Measurements from ENCODE around the gene PARP1. TPM values are rescaled to one million over a fixed set of nuclear protein-coding genes. Genes with fewer than 3 reads are reported as not detected.

PARP1 gene
- total RNA-seq, 1 experiment from 2014 or later: 213 TPM

DNA sequence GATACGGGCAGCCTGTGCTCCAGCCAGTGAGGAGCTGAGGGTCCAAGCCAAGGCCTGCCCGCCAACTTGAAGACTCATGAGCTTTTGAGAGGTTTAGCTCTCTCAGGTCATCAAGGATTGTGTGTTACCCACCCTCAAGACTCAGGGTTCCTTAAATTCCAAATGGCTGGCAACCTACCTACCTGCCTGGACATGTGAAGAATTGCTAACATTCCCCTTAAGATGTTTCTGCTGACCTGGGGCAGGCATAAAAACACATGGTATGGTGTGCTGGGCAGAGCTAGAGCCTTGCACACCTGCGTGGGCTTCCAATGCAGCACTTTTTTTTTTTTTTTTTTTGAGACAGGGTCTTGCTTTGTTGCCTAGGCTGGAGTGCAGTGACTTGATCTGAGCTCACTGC is 17.2 kb downstream of the PARP1 start:
- ChIA-PET POLR2A (no interaction called here), CTCF (interaction anchor here (1.6 kb wide), 1 partner anchor 17 kb away, joined by 4 read pairs; the partner anchor contains the start of gene PARP1), RAD21 (ENCODE audit: low non-redundant PET in 1 of 2, low total read pairs in 2 of 2, uncharacterized antibody in 2 of 2, unreplicated experiment in 2 of 2) (no interaction called here)
- Histone ChIP-seq H3K4me3 (replicated peaks in 1 of 2; ENCODE audit: low read depth in 1 of 2, low read length in 2 of 2) (no peak overlapping the region), H3K36me3 (ENCODE audit: control insufficient read depth in 1 of 2, insufficient read depth in 2 of 2, low read length in 2 of 2) (peaks cover 40 to 41% of the 10 kb centered on the region in 2 experiments; a peak in 3 of 4 replicates), H3K4me2 (ENCODE audit: low read length) (no peak overlapping the region), H3K9me2 (ENCODE audit: insufficient read depth) (no peaks in the 10 kb centered on the region), H4K20me1 (ENCODE audit: insufficient read depth) (peaks cover 7% of the 10 kb centered on the region; the same call in 1 of the 2 replicates), H3K27ac (ENCODE audit: low read depth, low read length) (no peak overlapping the region), H3K4me1 (ENCODE audit: control insufficient read depth in 1 of 2, insufficient read depth in 2 of 2, low read length in 2 of 2) (no peaks in the 10 kb centered on the region), H2AFZ (ENCODE audit: low read depth, low read length, poor library complexity, severe bottlenecking) (no peak overlapping the region), H3K27me3 (ENCODE audit: insufficient read depth, low read length) (no peaks in the 10 kb centered on the region), H3K9me3 (ENCODE audit: control insufficient read depth in 1 of 2, insufficient read depth in 1 of 2, low read depth in 1 of 2, low read length in 2 of 2) (no peaks in the 10 kb centered on the region), H3K9ac (ENCODE audit: low read length) (no peak overlapping the region), H3K79me2 (ENCODE audit: insufficient read depth, low read length) (peaks cover 43% of the 10 kb centered on the region)
- ATAC-seq (no peak), DNase-seq (ENCODE audit: low read depth, low spot score) (no peak)
- intact Hi-C loops (cut with micrococcal nuclease): no loop called here
- TF ChIP-seq JUND (IDR thresholded peaks at IDR 0.05): no peak
- no peak for TF ChIP-seq EGR1 (IDR thresholded peaks at IDR 0.05; ENCODE audit: low read depth)
- no peak for TF ChIP-seq YY1 (IDR thresholded peaks at IDR 0.05; ENCODE audit: extremely low read depth, insufficient replicate concordance, low read depth, low read length)
- TF ChIP-seq SIN3A (IDR thresholded peaks at IDR 0.05; ENCODE audit: low read depth): no peak
- no peak for TF ChIP-seq EZH2phosphoT487 (IDR thresholded peaks at IDR 0.05; ENCODE audit: borderline replicate concordance)
- TF ChIP-seq ELF1 (IDR thresholded peaks at IDR 0.05; ENCODE audit: borderline replicate concordance, low read depth): no peak
- TF ChIP-seq CEBPB (IDR thresholded peaks at IDR 0.05; ENCODE audit: low read depth): no peak
- TF ChIP-seq, protein P1, sequence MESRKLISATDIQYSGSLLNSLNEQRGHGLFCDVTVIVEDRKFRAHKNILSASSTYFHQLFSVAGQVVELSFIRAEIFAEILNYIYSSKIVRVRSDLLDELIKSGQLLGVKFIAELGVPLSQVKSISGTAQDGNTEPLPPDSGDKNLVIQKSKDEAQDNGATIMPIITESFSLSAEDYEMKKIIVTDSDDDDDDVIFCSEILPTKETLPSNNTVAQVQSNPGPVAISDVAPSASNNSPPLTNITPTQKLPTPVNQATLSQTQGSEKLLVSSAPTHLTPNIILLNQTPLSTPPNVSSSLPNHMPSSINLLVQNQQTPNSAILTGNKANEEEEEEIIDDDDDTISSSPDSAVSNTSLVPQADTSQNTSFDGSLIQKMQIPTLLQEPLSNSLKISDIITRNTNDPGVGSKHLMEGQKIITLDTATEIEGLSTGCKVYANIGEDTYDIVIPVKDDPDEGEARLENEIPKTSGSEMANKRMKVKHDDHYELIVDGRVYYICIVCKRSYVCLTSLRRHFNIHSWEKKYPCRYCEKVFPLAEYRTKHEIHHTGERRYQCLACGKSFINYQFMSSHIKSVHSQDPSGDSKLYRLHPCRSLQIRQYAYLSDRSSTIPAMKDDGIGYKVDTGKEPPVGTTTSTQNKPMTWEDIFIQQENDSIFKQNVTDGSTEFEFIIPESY (IDR thresholded peaks at IDR 0.05; ENCODE audit: extremely low read depth, insufficient replicate concordance, low read length): no peak
- no peak for TF ChIP-seq POLR2A (IDR thresholded peaks at IDR 0.05; ENCODE audit: borderline replicate concordance, extremely low read depth, insufficient read depth, insufficient read length)
- TF ChIP-seq, protein P2, sequence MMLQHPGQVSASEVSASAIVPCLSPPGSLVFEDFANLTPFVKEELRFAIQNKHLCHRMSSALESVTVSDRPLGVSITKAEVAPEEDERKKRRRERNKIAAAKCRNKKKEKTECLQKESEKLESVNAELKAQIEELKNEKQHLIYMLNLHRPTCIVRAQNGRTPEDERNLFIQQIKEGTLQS (IDR thresholded peaks at IDR 0.05): no peak
- no peak for TF ChIP-seq ZFX (IDR thresholded peaks at IDR 0.05)
- no peak for TF ChIP-seq RAD21 (IDR thresholded peaks at IDR 0.05; ENCODE audit: low read depth)
- BruUV-seq (replicated peaks): no TSS peak

Measured in HCT116 (cell line).